ENCODE data around the gene TIGD4.

GRCh38 chr4:152824561-152824960, 45.0 kb upstream of the TIGD4 start:
- TF ChIP-seq CTCF (IDR thresholded peaks at IDR 0.05) (no peak), POLR2AphosphoS5 (IDR thresholded peaks at IDR 0.05) (no peak), POLR2A (IDR thresholded peaks at IDR 0.05) (no peak)
